Measurements from ENCODE around the gene PIK3AP1.
"Not testable (repeated sequence)": the region's sequence is repeated elsewhere in the genome, so short reads cannot be mapped to it uniquely, and the experiment has no call there.

Gene PIK3AP1

DNA sequence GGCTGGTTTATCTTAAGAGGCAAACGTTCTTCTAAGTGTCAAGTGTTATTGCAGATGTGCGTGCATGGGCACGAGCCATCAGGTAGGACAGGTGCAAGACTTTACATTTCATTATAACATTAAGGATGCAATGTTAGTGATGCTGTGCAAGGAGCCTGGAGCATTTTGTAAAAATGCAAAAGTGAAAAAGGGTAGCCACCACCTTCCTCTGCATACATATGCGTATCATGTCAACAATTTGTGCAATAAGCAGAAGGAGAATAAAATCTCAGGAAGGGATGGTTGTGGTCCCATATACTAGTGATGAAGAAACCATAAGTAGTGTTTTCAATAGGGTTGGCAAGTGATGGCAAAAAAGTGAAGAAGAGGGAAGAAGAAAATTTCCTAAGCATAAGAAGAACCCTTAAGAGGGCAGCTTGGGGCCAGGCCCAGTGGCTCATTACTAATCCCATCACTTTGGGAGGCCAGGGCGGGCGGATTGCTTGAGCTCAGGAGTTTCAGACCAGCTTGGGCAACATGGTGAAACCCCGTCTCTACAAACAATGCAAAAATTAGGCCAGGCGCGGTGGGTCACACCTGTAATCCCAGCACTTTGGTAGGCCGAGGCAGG is 7.5 kb downstream of the PIK3AP1 start:
- no peak overlapping the region for H3K27ac Mint-ChIP-seq
- no peaks in the 10 kb centered on the region for H3K36me3 Mint-ChIP-seq (ENCODE audit: low read depth)
- H3K9me3 Mint-ChIP-seq = no peaks in the 10 kb centered on the region
- no peaks in the 10 kb centered on the region for H3K27me3 Mint-ChIP-seq
- peaks cover 8% of the 10 kb centered on the region for H3K4me1 Mint-ChIP-seq (ENCODE audit: low read depth)
- H3K4me3 Mint-ChIP-seq = no peak overlapping the region
- no peak for DNase-seq

DNA sequence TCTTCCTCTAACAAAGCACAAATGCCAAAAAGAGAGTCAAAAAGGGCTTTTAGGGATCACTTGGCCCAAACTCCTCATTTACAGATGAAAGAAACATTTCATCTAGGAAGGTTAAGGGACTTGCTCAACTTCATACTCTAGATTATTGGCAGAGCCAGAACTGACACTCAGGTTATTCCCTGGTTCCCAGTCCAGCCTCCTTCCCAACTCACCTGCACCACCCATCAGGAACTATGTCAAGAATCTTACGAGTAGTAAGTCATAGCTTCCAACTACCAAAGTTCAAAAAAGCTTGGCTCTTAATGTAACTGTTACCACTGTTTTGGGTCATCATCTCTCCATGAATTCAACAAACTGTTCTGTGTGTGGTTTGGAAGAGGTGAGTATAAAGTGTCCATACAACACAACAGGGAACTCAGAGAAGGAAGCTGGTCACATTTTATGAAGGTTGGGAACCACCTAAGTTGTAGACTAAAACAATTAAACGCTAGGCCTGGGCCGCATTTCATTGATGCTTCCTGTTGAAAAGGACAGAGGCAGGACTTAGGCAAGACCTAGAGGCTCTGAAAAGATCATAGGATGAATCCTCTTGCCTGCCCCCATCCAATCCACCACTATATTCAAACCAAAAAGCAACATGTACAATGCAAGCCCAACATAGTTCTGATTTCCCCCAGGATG is 9.1 kb downstream of the PIK3AP1 start:
- H3K27me3 Mint-ChIP-seq = no peaks in the 10 kb centered on the region
- no peaks in the 10 kb centered on the region for H3K9me3 Mint-ChIP-seq
- no peak for DNase-seq
- H3K36me3 Mint-ChIP-seq (ENCODE audit: low read depth) = no peaks in the 10 kb centered on the region
- peaks cover 4% of the 10 kb centered on the region for H3K4me1 Mint-ChIP-seq (ENCODE audit: low read depth)
- H3K27ac Mint-ChIP-seq = no peak overlapping the region
- H3K4me3 Mint-ChIP-seq = no peak overlapping the region

DNA sequence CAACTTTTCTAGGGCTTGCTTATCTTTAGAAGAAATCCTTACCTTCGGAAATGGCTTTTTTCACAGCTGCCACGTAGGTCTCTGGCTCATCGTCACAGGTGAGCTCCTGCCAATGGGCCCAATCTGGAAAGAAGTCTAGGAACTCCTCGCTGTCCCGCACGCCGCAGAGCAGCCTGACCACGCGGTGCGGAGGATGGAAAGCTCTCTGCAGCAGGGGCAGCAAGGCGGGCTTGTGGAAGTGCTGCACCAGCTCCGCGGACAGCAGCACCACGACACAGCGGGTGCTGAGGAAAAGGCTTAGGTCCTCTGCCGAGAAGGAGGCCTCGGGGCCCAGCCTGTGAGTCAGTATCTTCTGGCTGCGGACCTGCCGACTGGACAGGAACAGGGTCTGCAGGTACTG is 10.8 kb downstream of the PIK3AP1 start:
- H3K4me1 Mint-ChIP-seq (ENCODE audit: low read depth) = peaks cover 4% of the 10 kb centered on the region
- no peak overlapping the region for H3K27ac Mint-ChIP-seq
- H3K27me3 Mint-ChIP-seq = no peaks in the 10 kb centered on the region

DNA sequence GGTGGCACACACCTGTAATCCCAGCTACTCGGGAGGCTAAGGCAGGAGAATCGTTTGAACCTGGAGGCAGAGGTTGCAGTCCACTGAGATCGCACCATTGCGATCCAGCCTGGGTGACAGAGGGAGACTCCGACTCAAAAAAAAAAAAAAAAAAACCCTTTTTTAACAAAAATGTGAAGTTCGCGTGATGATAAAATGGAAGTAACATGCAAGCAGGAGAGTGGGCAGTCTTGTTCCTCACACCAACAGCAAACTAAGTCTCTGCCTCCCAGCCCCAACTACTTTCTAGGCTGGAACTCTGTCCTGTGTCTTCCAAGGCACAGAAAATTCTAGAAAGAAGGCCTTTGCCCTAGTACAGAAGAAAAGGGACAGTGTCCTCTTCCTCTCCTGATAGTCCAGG is 11.3 kb downstream of the PIK3AP1 start:
- H3K4me3 Mint-ChIP-seq = no peak overlapping the region
- no peak for DNase-seq
- H3K4me1 Mint-ChIP-seq (ENCODE audit: low read depth) = peaks cover under 1% of the 10 kb centered on the region
- H3K27me3 Mint-ChIP-seq = no peaks in the 10 kb centered on the region
- H3K9me3 Mint-ChIP-seq = no peaks in the 10 kb centered on the region
- H3K36me3 Mint-ChIP-seq (ENCODE audit: low read depth) = no peaks in the 10 kb centered on the region
- no peak overlapping the region for H3K27ac Mint-ChIP-seq

More for the DNA sequence above, 10.8 kb downstream of the PIK3AP1 start:
- H3K36me3 Mint-ChIP-seq (ENCODE audit: low read depth) = no peaks in the 10 kb centered on the region
- H3K4me3 Mint-ChIP-seq = no peak overlapping the region
- no peak for DNase-seq
- no peaks in the 10 kb centered on the region for H3K9me3 Mint-ChIP-seq

DNA sequence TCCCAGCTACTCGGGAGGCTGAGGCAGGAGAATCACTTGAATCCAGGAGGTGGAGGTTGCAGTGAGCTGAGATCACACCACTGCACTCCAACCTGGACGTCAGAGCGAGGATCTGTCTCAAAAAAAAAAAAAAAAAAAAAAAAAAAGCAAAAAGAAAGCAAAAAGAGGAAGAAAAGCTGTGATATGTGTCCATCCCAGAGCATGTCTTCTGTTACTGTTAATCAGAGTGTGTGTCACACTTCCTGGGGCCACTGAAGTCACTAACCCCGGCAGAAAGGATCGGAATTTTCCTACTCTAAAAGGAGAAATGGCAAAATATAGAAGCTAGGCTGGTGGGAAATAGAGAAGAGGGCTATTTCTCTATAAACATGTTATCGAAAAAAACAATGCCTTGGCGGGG is 11.9 kb downstream of the PIK3AP1 start:
- Mint-ChIP-seq H3K4me1 (ENCODE audit: low read depth) (no peaks in the 10 kb centered on the region), H3K27me3 (no peaks in the 10 kb centered on the region), H3K4me3 (no peak overlapping the region), H3K27ac (no peak overlapping the region), H3K9me3 (no peaks in the 10 kb centered on the region), H3K36me3 (ENCODE audit: low read depth) (no peaks in the 10 kb centered on the region)
- DNase-seq = no peak

DNA sequence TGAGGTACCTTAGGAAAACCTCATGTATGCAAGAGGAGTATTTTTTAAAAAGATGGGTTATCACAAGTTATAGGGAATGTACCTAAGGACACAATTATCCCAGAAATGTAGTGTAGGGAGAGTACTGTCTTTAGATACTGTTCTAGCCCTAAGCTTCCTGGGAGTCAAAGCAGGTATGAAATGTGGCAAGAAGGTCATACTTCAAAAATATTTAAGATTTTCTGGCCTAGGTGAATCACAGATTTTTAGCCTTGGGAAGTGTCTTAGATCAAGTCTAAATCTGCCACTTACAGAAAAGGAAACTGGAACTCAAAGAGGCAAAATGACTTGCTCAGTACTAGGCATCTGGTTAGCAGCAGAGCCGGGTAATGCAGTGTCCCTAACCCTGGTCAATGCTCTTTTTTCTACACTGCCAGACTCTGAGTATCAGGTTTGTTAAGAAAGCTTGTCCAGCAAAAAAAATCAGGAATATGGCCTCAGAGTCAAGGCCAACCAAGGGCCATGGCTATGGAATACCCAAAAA is 13.9 kb downstream of the PIK3AP1 start:
- Mint-ChIP-seq H3K9me3 (no peaks in the 10 kb centered on the region), H3K36me3 (ENCODE audit: low read depth) (no peaks in the 10 kb centered on the region)

DNA sequence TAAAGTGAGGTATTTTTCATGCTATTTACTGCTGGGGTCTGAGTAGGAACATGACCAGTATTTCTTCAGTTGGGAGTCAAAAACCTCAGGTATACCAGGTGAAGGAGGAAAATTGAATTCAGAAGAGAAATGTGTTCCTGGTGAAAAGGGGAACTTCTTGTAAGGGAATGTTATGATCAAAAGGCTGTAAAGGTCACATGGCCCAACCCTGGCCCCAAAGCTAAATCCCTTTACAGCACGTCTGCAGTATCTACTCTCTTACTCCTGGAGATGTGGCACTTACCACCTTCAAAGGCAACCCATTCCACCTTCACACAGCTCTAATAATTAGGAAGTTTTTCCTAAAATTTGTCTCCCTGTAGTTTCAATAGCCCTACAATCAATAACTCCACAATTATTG is 15.2 kb downstream of the PIK3AP1 start:
- no peaks in the 10 kb centered on the region for H3K27me3 Mint-ChIP-seq
- DNase-seq = no peak
- H3K4me1 Mint-ChIP-seq (ENCODE audit: low read depth) = no peaks in the 10 kb centered on the region
- no peaks in the 10 kb centered on the region for H3K36me3 Mint-ChIP-seq (ENCODE audit: low read depth)
- no peak overlapping the region for H3K4me3 Mint-ChIP-seq
- no peak overlapping the region for H3K27ac Mint-ChIP-seq
- no peaks in the 10 kb centered on the region for H3K9me3 Mint-ChIP-seq

More for the DNA sequence above, 13.9 kb downstream of the PIK3AP1 start:
- Mint-ChIP-seq H3K4me3 (no peak overlapping the region), H3K4me1 (ENCODE audit: low read depth) (no peaks in the 10 kb centered on the region), H3K27me3 (no peaks in the 10 kb centered on the region), H3K27ac (no peak overlapping the region)
- DNase-seq = no peak

DNA sequence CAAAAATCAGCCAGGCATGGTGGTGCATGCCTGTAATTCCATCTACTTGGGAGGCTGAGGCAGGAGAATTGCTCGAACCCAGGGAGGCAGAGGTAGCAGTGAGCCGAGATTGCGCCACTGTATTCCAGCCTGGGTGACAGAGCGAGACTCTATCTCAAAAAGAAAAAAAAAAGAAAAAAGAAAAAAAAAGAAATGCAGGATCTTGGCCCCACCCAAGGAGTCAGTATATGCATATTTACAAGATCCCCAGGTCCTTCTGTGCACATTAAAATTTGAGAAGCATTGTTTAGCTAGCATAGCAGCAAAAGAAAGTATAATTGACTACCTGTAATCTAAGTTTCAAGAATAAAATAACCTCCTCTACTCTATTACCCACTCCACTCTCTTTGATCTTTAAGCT is 15.8 kb downstream of the PIK3AP1 start:
- Mint-ChIP-seq H3K27me3 (no peaks in the 10 kb centered on the region), H3K9me3 (no peaks in the 10 kb centered on the region), H3K36me3 (ENCODE audit: low read depth) (no peaks in the 10 kb centered on the region), H3K27ac (no peak overlapping the region), H3K4me1 (ENCODE audit: low read depth) (no peaks in the 10 kb centered on the region), H3K4me3 (no peak overlapping the region)
- DNase-seq = no peak

DNA sequence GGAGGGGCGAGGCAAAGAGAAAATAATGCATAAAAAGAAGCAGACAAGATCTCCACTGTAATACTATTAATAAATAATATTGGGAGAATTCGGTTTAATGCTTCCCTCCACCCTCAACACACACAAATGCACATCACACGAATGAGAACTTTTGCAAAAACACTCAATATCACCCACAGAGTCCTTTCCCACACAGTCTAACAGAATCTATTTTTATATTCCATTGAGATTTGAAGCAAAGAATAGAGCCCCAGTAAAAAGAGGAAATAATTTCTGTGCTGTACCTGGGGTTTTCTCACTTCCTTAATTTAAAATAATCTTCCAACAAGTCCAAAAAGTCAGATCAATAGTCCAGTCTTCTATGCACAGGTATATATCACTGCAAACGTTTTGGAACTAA is 17.0 kb downstream of the PIK3AP1 start:
- no peak for DNase-seq
- Mint-ChIP-seq H3K4me1 (ENCODE audit: low read depth) (no peaks in the 10 kb centered on the region), H3K27me3 (no peaks in the 10 kb centered on the region), H3K27ac (no peak overlapping the region), H3K9me3 (no peaks in the 10 kb centered on the region), H3K36me3 (ENCODE audit: low read depth) (no peaks in the 10 kb centered on the region), H3K4me3 (no peak overlapping the region)

DNA sequence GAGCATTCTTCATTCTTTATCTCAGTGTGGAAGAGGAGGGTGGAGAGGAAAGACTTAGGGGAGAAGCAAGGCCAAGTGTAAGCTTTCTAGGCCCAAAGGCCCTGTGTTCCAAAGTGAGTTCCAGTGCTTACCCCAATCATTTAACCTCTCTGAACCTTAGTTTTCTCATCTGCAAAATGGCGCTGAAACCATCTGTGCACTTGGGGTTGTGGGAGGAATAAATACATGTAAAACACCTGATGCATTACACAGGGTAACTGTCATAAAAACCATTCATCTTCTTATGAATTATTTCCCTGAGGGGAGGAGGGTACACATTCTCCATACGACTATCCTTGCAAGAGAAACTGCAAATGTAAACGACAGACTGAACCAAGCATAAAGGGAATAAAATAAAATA is 19.0 kb downstream of the PIK3AP1 start:
- no peak for DNase-seq
- no peak overlapping the region for H3K4me3 Mint-ChIP-seq
- no peaks in the 10 kb centered on the region for H3K27me3 Mint-ChIP-seq
- no peaks in the 10 kb centered on the region for H3K36me3 Mint-ChIP-seq (ENCODE audit: low read depth)
- no peaks in the 10 kb centered on the region for H3K9me3 Mint-ChIP-seq
- H3K27ac Mint-ChIP-seq = no peak overlapping the region
- H3K4me1 Mint-ChIP-seq (ENCODE audit: low read depth) = peaks cover 3% of the 10 kb centered on the region

DNA sequence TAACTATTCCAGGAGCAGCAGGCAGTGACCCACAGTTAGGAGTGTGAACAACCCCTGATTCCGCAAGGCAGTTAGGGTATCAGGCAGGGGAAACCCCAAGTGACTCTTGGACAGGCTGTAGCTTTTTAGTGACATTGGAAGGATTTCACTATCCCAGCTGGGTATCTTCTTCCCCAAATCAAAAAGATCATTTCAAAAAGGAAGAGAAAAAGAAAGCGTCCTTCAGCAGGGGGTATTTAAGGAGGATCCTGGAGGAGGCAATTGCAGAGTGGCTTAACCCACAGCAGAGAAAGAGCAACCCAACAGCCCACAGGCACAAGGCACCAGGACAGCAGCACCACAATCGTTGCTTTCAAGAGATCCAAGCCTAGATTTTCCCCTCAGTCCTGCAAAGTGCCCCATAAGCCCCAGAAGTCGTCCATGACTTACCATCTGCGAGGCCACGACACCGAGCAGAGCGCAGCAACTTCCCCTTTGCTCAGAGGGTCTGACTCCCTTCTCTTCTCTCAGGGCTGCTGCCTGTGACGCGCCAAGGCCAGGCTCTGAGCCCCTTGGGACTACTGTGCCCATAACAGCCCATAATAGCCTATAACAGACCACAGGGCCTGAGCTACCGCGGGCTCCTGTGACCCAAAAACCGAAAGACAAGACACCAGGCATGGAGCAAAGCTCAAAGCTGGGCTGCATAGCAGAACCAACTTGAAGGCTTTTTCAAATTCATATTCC is 19.8 kb downstream of the PIK3AP1 start:
- peak overlapping the region; percentile 38 for H3K27ac Mint-ChIP-seq
- H3K27me3 Mint-ChIP-seq = no peaks in the 10 kb centered on the region
- peaks cover 10% of the 10 kb centered on the region for H3K4me1 Mint-ChIP-seq (ENCODE audit: low read depth)
- H3K36me3 Mint-ChIP-seq (ENCODE audit: low read depth) = no peaks in the 10 kb centered on the region
- DNase-seq = no peak
- H3K4me3 Mint-ChIP-seq = no peak overlapping the region
- no peaks in the 10 kb centered on the region for H3K9me3 Mint-ChIP-seq

DNA sequence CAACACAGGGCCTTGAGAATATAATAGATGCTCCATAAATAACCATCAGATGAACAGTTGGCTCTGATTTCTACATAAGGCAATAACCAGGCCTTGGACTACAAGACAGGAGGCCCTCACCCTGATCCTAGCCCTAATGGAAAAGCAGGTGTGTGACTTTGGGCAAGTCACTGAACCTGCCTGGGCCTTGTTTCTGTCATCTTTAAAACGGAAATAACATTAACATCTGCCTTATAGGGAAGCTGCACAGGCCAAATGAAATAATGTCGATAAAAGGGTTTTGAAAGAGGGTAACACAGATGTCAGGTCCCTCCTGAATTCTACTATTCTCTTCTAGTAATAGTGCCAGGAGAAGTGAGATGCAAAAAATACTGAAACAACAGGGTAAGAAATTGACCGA is 20.7 kb downstream of the PIK3AP1 start:
- Mint-ChIP-seq H3K4me3 (no peak overlapping the region), H3K9me3 (no peaks in the 10 kb centered on the region), H3K4me1 (ENCODE audit: low read depth) (peaks cover 20% of the 10 kb centered on the region), H3K36me3 (ENCODE audit: low read depth) (no peaks in the 10 kb centered on the region), H3K27ac (no peak overlapping the region), H3K27me3 (no peaks in the 10 kb centered on the region)
- DNase-seq = no peak

DNA sequence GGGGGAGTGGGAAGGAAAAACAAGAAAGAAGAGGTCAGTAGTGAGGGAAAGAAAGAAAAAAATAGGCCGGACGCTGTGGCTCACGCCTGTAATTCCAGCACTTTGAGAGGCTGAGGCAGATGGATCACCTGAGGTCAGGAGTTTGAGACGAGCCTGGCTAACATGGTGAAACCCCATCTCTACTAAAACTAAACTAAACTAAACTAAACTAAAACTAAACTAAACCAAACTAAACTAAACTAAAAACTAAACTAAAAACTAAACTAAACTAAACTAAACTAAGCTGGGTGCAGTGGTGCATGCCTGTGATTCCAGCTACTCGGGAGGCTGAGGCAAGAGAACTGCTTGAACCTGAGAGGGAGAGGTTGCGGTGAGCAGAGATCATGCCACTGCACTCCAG is 22.0 kb downstream of the PIK3AP1 start:
- not testable (repeated sequence) for H3K27ac Mint-ChIP-seq; H3K9me3 Mint-ChIP-seq; H3K27me3 Mint-ChIP-seq; H3K4me3 Mint-ChIP-seq; H3K36me3 Mint-ChIP-seq (ENCODE audit: low read depth); DNase-seq
- peaks cover 26% of the 10 kb centered on the region for H3K4me1 Mint-ChIP-seq (ENCODE audit: low read depth)

DNA sequence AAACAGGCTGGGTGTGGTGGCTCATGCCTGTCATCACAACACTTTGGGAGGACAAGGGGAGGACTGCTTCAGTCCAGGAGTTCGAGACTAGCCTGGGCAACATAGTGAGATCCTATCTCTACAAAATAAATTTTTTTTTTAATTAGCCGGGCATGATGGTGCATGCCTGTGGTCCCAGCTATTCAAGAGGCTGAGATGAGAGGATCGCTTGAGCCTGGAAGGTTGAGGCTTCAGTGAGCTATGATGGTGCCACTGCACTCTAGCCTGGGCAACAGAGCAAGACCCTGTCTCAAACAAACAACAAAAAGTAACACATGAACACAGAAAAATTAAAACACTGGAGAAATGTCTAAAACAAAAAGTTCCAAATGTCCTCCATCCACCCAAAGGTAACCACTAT is 22.9 kb downstream of the PIK3AP1 start:
- H3K9me3 Mint-ChIP-seq = no peaks in the 10 kb centered on the region
- H3K36me3 Mint-ChIP-seq (ENCODE audit: low read depth) = no peaks in the 10 kb centered on the region
- peaks cover 28% of the 10 kb centered on the region for H3K4me1 Mint-ChIP-seq (ENCODE audit: low read depth)
- H3K27ac Mint-ChIP-seq = no peak overlapping the region
- DNase-seq = no peak
- H3K27me3 Mint-ChIP-seq = no peaks in the 10 kb centered on the region
- H3K4me3 Mint-ChIP-seq = no peak overlapping the region

DNA sequence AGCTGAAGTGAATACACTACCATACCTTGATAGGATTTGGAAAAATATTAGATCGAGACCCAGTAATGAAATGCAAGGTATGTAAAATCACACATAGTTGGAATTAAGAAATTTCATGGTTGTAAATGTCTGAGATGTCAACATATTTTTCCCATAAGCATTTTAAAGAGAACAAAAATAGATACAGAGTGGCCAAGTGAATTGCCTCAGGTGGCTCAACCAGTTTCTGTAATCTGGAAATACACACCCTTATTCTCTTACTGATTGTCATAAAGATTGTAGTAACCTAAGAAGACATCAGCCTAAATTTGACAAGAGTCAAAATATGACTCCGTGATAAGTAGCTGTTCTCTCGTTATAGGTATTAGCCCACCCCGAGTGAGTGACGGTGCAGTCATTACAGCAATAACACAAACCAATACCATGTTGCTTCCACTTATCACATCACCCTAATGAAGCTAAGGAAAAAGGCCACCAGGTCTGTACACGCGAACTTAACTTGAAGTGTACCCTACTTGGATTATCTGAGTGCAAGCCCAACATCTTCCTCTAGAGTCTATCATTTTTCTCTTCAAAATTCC is 23.4 kb downstream of the PIK3AP1 start:
- H3K36me3 Mint-ChIP-seq (ENCODE audit: low read depth) = no peaks in the 10 kb centered on the region
- H3K9me3 Mint-ChIP-seq = no peaks in the 10 kb centered on the region
- H3K27ac Mint-ChIP-seq = no peak overlapping the region
- DNase-seq = no peak
- no peaks in the 10 kb centered on the region for H3K27me3 Mint-ChIP-seq
- H3K4me1 Mint-ChIP-seq (ENCODE audit: low read depth) = peaks cover 28% of the 10 kb centered on the region
- H3K4me3 Mint-ChIP-seq = no peak overlapping the region

Data from activated T-cell treated with anti-CD3 and anti-CD28 coated beads, Interleukin-2, amount 50 U/mL, for 24 hours (primary cell).